Right lobe of liver (tissue), 6 donors: Measurements from ENCODE around the gene CORO2B. TPM values are rescaled to one million over a fixed set of nuclear protein-coding genes. Genes with fewer than 3 reads are reported as not detected.

ENCODE experiments used
- ATAC-seq, 4 donors: fragments of 200-7000 bp; cut with Tn5 transposase; one replicate each; pipeline ENCODE4 v1.9.1; 2020; ENCODE audit warnings: mild to moderate bottlenecking in 4 of 4, moderate library complexity in 4 of 4
- DNase-seq, 3 donors: peaks; one replicate each; pipeline ENCODE4 v3.0.0-alpha.2; 2020
- H3K27ac ChIP-seq, 3 donors: fragments of 200-600 bp; one replicate each; pipeline ENCODE4 v1.8.0; 2022
- H3K27me3 ChIP-seq, 2 donors: fragments of 200-600 bp; one replicate each; pipeline ENCODE4 v1.8.0; 2022
- H3K36me3 ChIP-seq, 4 donors: fragments of 200-600 bp; sonication (generic) in 1 of 4; one replicate each; pipeline versions ENCODE4 v1.5.1 to v1.8.0; 2017 to 2022; ENCODE audit warnings: control low read depth in 1 of 4
- H3K4me1 ChIP-seq, 4 donors: fragments of 200-600 bp; sonication (generic) in 1 of 4; one replicate each; pipeline versions ENCODE4 v1.5.1 to v1.8.0; 2017 to 2022; ENCODE audit warnings: control low read depth in 1 of 4
- H3K4me3 ChIP-seq, 3 donors: fragments of 200-600 bp; one replicate each; pipeline ENCODE4 v1.8.0; 2022
- H3K9me3 ChIP-seq, 4 donors: fragments of 200-600 bp; sonication (generic) in 1 of 4; one replicate each; pipeline versions ENCODE4 v1.5.1 to v1.8.0; 2017 to 2022; ENCODE audit warnings: control low read depth in 1 of 4
- POLR2A ChIP-seq: fragments of 450-650 bp; IDR thresholded peaks from one replicate; pipeline ENCODE4 v1.6.1; 2017; ENCODE audit warnings: antibody characterized with exemption, mild to moderate bottlenecking
- WGBS: methylation state at CpG from one replicate; pipeline ENCODE4 v1.1.6; 2018; ENCODE audit warnings: low coverage, low lambda C conversion rate; ENCODE audit not compliant: insufficient coverage; ENCODE audit errors: missing lambda C conversion rate; 5-methylcytosine and 5-hydroxymethylcytosine counted together
- intact Hi-C, 2 donors: fragments of 100-400 bp; cut with DNase I; formaldehyde crosslinking; loops; one replicate each; pipeline versions ENCODE4 v1.11.2 to v1.14.1; 2022
- total RNA-seq, 6 experiments: library from RNA; depleted of rRNA in 2 of 6; stranded (reverse); fragments of >200 nt in 2 of 6; fragmentation: NEBNext Ultra II Directional in 3 of 6; extraction: Animal tissue kit (Norgen Biotek cat#: 25700) in 3 of 6; gene quantifications; one replicate each; pipeline versions ENCODE4 v1.1.0 to v1.2.4, GENCODE V29; 2016 to 2023
- TF ChIP-seq, protein P1 (sequence below), 4 donors: fragments of 200-600 bp in 3 of 4; fragments of 450-650 bp in 1 of 4; IDR thresholded peaks; one replicate each; pipeline versions ENCODE4 v1.5.1 to v1.8.0; 2016 to 2022; ENCODE audit warnings: antibody characterized with exemption in 4 of 4, mild to moderate bottlenecking in 2 of 4
- donor health status: DM: no; HTN: yes; CAD: no.
- donor health status: DM: no; HTN: no; CAD: no.
- donor health status: DM: no; HTN: no; CAD: no.
- donor health status: DM: no; HTN: yes; CAD: no.
- donor health status: DM: no; HTN: yes; CAD: no.

Gene CORO2B
- total RNA-seq, 6 experiments from 2014 or later = 0.18 to 0.68 (median 0.41) TPM

GRCh38 chr15:68666120-68666811, 87.5 kb downstream of the CORO2B start:
- ATAC-seq (no peak), DNase-seq (peak in 1 of 3 donors; percentile 13)
- intact Hi-C loops = no loop called here
- 59% methylated on average over 4 of the region's 6 CpGs for WGBS
- TF ChIP-seq, protein P1, sequence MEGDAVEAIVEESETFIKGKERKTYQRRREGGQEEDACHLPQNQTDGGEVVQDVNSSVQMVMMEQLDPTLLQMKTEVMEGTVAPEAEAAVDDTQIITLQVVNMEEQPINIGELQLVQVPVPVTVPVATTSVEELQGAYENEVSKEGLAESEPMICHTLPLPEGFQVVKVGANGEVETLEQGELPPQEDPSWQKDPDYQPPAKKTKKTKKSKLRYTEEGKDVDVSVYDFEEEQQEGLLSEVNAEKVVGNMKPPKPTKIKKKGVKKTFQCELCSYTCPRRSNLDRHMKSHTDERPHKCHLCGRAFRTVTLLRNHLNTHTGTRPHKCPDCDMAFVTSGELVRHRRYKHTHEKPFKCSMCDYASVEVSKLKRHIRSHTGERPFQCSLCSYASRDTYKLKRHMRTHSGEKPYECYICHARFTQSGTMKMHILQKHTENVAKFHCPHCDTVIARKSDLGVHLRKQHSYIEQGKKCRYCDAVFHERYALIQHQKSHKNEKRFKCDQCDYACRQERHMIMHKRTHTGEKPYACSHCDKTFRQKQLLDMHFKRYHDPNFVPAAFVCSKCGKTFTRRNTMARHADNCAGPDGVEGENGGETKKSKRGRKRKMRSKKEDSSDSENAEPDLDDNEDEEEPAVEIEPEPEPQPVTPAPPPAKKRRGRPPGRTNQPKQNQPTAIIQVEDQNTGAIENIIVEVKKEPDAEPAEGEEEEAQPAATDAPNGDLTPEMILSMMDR (IDR thresholded peaks at IDR 0.05) = no peak
- no peak for TF ChIP-seq POLR2A
- Histone ChIP-seq H3K4me1 (no peaks in the 10 kb centered on the region), H3K9me3 (no peaks in the 10 kb centered on the region), H3K27ac (no peak overlapping the region), H3K36me3 (no peaks in the 10 kb centered on the region), H3K27me3 (no peaks in the 10 kb centered on the region), H3K4me3 (no peak overlapping the region)

GRCh38 chr15:68666812-68667450, 88.1 kb downstream of the CORO2B start:
- peak in 1 of 3 donors; percentile 8 for DNase-seq
- no peak overlapping the region for H3K27ac ChIP-seq
- H3K4me3 ChIP-seq = no peak overlapping the region
- intact Hi-C loops = no loop called here
- H3K9me3 ChIP-seq = no peaks in the 10 kb centered on the region
- no peaks in the 10 kb centered on the region for H3K27me3 ChIP-seq
- TF ChIP-seq POLR2A = no peak
- TF ChIP-seq, protein P1 (IDR thresholded peaks at IDR 0.05) = no peak
- WGBS = 72% methylated on average over 9 of the region's 12 CpGs
- no peaks in the 10 kb centered on the region for H3K36me3 ChIP-seq
- no peak for ATAC-seq
- no peaks in the 10 kb centered on the region for H3K4me1 ChIP-seq

DNA sequence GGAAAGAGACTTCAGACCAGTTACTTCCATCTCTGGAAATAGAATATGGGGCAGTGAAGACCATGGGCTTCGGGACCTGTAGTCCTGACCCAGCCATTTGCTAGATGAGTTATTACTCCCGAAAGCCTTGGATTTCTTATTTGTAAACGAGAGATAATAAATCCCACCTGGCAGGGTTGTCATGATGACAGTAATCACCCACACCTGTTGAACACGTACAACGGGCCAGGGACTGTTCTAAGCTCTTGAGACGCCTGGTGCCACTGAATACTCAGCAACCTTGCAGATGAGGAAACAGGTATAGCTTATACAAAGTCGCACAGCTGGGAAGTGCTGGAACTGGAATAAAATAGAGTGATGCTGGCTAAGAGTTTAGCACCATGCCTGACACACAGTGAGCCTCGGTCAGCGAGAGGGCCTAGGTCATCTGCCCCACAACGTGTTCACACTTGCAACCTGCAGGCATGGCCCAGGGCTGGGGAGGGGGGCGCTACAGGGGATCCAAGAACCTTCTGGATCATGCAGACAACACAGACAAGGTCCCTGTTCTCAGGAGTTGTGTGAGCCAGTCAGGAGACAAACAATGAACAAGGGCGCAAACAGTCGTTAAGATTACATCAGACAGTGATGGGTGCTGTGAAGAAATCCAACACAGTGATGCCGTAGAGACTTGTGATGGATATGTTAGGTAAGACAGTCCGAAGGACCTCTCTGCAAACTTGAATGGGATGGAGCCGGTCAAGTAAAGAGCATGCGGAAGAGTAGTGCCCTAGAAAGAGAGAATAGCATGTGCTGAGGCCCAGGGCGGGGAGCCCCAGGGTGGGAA, 89.2 kb downstream of the CORO2B start:
- H3K4me1 ChIP-seq = no peaks in the 10 kb centered on the region
- 79% methylated on average over 14 of the region's 18 CpGs for WGBS
- H3K27ac ChIP-seq = no peak overlapping the region
- ATAC-seq = no peak
- intact Hi-C loops = no loop called here
- TF ChIP-seq, protein P1 (IDR thresholded peaks at IDR 0.05) = no peak
- no peak for TF ChIP-seq POLR2A
- no peaks in the 10 kb centered on the region for H3K36me3 ChIP-seq
- no peaks in the 10 kb centered on the region for H3K27me3 ChIP-seq
- no peak for DNase-seq
- no peak overlapping the region for H3K4me3 ChIP-seq
- H3K9me3 ChIP-seq = no peaks in the 10 kb centered on the region

DNA sequence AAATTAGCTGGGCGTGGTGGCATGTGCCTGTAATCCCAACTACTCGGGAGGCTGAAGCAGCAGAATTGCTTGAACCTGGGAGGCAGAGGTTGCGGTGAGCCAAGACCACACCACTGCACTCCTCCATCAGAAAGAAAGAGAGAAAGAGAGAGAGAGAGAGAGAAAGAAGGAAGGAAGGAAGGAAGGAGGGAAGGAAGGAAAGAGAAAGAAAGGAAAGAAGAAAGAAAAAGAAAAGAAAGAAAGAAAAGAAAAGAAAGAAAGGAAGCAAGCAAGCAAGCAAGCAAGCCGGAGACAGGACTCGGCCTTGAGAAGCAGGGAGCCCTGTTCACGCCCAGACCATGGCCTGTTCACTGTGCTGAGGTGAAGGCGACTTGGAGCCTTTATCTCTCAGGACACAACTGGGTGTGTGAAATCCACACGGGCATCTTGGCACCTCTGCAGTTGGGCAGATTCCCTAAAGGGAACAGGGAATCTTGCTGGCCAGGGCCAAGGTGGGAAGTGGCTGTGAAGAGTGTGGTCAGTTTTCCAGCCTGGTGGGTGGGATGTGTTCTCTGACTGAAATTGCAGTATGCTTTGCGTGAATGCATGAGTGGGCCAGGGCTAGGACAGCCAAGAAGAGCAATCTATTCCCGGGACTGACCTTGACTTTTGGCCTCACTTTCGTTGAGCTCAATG, 90.3 kb downstream of the CORO2B start:
- no peak for ATAC-seq
- Histone ChIP-seq H3K36me3 (no peaks in the 10 kb centered on the region), H3K27ac (no peak overlapping the region), H3K4me3 (no peak overlapping the region), H3K9me3 (no peaks in the 10 kb centered on the region), H3K27me3 (no peaks in the 10 kb centered on the region), H3K4me1 (no peaks in the 10 kb centered on the region)
- TF ChIP-seq, protein P1 (IDR thresholded peaks at IDR 0.05) = no peak
- no peak for TF ChIP-seq POLR2A
- peak in 1 of 3 donors; percentile 11 for DNase-seq
- intact Hi-C loops = no loop called here
- 54% methylated on average over 9 of the region's 11 CpGs for WGBS
